Measurements from ENCODE around the gene CEND1.

Gene CEND1

DNA sequence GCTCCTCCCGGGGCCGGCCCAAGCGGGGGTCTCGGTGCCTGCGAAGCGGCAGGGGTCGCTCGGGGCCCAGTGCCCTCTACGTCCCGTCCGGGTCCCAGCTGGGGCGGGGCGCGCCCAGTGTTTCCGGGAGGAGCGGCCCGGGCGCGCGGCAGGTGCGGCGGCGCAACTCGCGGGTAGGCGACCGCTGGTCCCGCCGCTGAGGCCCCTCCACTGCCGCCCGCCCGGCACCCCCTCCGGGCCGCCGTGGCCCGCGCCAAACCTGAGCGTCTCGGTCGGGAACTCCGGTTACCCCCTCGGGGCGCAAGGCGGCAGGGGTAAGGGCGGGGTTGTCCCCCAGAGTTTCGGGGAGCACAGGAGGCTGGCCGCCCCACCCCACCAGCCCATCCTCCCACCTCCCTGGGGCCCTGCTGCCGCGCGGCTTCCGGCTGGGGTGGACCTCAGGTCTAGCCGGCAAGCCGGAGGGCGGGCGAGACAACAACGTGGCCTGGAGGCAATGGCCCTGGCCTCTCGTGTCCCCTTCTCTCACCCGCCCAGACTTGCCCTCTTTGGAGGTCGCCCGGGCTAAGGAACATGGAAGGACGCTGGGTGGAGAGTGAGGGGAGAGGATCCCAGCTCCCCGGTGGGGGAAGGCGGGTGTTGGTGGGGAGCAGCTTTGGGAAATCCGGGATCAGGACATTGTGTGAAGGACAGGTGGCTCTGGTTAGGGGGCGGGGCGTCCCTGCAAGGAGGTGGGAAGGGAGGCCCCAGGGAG lies 37.4 kb upstream of the CEND1 start:
- DNase-seq: no peak

DNA sequence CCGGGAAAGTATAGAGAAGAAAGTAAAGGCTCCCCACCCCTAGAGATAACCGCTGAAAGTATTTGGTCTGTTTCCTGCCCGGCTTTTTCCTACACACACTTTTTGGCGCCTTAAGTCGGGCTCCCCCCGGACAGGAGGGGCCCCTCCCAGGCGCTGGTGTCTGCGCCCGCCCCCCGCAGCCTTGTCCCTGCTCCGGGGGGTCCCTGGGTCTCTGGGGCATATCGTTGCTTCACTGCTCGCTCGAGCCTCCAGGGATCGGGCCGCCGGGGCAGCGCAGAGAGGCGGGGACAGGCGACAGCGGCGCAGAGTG lies 36.9 kb upstream of the CEND1 start:
- DNase-seq: no peak

- DNase-seq: no peak
These were observed 36.3 kb upstream of the CEND1 start for GRCh38 chr11:826227-826621.

DNA sequence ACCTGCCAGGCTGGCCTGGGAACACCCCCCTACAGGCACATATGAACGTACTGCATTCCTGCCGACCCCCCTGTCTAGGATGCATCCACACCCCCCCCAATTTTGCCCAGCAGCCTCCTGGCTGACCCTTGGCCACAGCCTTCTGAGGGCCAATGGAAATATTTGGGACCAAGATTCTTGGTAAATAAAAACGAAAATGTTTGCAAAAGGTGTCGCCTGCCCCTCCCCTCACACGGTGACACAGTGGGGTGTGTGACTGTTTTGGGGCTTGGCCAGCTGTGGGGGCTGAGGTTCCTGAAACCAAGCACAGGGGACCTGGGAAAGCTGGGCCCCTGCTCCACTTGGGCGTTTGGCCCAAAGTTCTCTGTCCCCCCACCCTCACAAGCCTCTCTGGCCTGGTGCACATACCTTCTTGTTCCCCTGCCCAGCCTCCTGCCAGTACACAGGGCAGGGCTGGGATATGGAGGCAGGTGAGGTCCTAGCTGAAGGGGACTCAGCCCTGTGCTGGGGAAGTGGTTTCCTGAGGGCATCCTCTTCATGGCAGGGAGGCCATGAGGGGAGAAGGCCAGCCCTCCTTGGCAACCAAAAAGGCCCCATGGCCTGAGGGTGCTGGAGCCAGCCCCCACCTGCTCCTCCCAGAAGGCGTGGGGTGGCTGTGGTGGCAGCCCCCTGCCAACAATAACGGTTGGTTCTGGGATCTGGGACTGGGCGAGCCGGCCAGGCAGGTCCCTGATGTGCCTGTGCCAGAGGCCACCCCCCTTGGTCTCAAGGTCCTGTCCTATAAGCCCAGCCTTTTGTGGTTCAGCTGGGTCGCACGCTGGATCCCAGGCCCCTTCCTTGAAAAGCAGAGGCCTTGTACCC lies 35.7 kb upstream of the CEND1 start:
- DNase-seq: no peak

- no peak for DNase-seq
These were observed 35.1 kb upstream of the CEND1 start for GRCh38 chr11:824942-825341.

DNA sequence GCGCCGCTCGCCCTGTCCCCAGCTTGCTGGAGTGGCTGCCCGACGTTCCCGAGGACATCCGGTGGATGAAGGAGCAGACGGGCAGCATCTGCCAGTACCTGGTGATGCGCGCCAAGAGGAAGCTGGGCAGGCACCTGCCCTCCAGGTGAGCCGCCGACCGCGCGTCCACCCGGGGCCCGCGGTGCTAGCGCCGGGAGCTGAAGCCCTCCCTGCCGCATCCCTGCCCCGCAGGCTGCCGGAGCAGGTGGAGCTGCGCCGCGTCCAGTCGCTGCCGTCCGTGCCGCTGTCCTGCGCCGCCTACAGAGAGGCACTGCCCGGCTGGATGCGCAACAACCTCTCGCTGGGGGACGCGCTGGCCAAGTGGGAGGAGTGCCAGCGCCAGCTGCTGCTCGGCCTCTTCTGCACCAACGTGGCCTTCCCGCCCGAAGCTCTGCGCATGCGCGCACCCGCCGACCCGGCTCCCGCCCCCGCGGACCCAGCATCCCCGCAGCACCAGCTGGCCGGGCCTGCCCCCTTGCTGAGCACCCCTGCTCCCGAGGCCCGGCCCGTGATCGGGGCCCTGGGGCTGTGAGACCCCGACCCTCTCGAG lies 34.5 kb upstream of the CEND1 start:
- DNase-seq: peak; percentile 82

GRCh38 chr11:823441-824291 lies 33.8 kb upstream of the CEND1 start:
- DNase-seq: no peak

DNA sequence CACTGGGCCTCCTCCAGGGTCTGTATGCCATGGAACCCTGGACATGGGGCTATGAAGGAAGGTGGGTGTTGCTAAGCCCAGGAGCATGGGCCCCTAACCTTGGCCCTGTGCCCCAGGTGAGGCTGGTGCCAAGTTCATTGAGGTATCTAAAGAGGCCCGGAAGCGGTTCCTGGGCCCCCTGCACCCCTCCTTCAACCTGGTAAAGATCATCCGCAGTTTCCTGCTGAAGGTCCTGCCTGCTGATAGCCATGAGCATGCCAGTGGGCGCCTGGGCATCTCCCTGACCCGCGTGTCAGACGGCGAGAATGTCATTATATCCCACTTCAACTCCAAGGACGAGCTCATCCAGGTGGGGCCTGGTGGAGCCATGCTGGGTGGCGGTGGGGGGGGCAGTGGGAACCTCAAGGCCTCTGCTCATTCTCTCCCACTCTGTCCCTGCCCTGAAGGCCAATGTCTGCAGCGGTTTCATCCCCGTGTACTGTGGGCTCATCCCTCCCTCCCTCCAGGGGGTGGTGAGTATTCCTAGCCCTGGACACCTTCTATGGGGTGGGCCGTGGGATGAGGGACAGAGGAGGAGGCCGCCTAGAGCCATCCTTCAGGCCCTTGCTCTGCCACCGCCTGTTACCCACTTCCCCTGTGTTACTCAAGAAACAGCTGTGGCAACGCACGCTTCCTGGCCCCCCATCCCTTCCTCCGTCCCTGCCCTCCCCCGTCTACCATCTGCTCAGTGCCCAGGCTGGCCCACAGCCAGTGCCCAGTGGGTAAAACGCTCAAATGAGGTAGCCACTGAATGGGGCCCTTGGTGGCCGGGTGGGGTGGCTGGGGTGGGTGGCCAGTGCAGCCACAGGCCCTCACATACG lies 31.9 kb upstream of the CEND1 start:
- no peak for DNase-seq

DNA sequence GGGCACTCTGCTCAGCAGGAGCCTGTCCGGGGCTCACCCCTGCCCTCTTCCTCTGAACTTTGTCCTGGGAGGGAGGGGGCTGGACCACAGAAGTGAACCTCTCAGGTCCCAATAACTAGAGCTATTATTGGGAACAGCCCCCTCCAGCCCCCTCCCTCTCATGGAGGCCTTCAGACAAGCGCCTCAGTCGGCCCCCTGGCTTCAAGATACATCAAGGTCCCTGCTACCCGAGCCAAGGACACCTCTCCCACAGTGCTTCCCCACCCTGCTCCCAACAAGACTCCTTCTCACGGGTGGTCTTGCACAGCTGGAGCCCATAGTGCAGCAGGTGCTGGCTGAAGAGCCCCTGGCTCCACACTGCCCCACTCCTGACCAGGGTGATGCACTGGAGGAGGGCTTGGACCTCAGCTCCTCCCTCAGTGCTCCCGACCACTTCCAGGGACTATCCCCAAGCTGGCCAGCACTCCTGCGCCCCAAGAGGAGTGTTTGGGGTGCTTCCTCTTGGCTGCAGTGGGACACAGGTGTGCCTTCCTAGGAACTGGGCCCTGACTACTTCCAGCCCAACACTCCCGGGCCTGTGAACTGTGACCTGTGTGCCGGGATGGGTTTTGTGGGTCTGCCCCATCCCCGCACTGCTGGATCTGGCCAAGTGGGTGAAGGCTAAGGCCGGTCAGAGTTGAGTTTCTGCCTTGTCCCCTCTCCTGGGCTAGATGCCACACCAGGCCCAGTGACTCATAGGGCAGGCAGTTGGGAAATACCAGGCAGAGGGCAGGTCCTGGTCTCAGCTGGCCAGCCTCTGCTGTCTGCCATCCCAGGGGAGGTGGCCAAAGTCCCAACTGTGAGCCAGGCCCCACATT lies 31.0 kb upstream of the CEND1 start:
- no peak for DNase-seq

- peak; percentile 48 for DNase-seq
These were observed 30.2 kb upstream of the CEND1 start for GRCh38 chr11:819943-820649.

GRCh38 chr11:819129-819931 lies 29.4 kb upstream of the CEND1 start:
- peak; percentile 83 for DNase-seq

- no peak for DNase-seq
These were observed 28.7 kb upstream of the CEND1 start, which contains the start of gene PNPLA2 for GRCh38 chr11:818396-819128. Gene PNPLA2, plus strand, starts transcription at chr11:818914. Its CDS starts 805 bp downstream, at chr11:819719.

DNA sequence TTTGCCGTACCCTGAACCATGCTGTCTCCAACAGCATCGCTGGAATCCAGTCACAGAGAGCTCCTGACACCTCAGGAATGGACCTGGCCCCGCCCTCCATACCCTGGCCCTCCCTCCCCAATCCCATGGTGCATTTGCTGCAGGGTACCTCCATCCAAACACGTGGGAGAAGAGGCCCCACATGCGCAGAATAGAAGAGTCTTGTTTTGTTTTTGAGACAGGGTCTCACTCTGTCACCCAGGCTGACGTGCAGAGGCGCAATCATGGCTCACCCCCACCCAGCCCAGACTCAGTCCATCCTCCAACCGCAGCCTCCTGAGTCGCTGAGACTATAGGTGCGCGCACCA lies 26.5 kb upstream of the CEND1 start:
- DNase-seq: no peak

DNA sequence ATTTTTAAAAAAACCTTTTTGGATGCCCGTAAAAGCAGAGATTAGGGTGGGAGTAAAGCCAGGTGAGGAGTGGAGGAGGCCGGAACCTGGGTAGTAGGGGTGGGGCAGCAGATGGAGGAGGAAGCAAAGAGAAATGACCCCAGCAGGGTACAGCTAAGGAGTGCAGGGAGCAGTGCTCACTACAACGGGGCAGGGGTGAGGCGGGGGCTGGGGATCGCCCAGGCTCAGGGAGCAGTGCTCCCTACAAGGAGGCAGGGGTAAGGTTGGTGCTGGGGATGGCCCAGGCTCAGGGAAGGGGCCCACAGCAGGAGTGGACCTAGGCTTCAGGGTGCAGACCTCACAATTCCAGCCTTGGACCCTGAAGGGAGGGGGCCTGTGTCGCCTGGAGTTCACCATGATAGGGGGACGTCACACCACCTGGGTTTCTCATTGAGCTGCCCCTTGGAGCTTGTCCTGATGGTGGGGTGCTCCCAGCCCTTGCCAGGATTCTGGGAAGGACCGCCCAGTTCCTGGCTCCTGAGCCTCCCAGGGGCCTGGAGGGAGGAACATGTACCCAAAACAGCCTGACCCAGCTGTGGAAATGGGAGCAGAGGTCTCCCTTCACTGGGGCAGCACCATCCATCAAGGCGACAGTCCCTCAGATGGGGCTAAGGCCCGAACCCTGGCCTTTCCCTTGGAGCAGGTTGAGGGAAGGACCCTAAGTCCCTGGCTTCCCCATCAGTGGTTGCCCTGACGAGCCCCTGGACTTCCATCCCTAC lies 26.0 kb upstream of the CEND1 start:
- DNase-seq: no peak

- DNase-seq: no peak
These were observed 23.7 kb upstream of the CEND1 start for GRCh38 chr11:813456-814096.

DNA sequence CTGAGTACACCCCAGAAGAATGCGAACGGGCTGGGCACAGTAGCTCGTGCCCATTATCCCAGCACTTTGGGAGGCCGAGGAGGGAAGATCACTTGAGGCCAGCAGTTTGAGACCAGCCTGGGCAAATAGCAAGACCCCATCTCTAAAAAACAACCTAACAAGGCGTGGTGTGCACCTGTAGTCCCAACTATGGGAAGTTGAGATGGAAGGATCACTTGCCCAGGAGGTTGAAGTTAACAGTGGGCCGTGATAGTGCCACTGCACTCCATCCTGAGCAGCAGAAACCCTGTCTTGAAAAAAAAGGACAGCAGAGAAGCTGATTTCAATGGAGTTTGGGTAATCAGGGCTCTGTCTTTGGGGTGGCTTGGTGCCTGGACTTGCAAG lies 23.2 kb upstream of the CEND1 start:
- DNase-seq: no peak

DNA sequence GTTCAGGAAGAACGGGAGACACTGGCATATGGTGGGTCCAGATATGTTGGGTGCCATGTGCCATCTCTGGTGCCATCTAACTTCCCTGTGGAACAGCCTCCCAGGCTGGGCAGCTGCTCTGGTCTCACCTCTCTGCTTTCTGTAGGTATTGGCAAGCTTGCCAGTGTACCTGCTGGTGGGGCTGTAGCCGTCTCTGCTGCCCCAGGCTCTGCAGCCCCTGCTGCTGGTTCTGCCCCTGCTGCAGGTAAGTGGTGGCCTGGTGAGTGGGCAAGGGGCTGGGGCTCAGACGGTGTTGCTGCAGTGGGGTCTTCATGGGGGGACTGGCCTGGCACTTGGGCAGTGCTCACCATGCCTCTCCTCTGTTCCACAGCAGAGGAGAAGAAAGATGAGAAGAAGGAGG lies 22.5 kb upstream of the CEND1 start:
- DNase-seq: no peak

Data from NCI-H1092 (cell line).